ENCODE data around the gene CACNA2D1. TPM values are rescaled to one million over a fixed set of nuclear protein-coding genes. Genes with fewer than 3 reads are reported as not detected.

CACNA2D1 gene
- total RNA-seq, 1 experiment from 2014 or later, result 36.2 TPM

DNA sequence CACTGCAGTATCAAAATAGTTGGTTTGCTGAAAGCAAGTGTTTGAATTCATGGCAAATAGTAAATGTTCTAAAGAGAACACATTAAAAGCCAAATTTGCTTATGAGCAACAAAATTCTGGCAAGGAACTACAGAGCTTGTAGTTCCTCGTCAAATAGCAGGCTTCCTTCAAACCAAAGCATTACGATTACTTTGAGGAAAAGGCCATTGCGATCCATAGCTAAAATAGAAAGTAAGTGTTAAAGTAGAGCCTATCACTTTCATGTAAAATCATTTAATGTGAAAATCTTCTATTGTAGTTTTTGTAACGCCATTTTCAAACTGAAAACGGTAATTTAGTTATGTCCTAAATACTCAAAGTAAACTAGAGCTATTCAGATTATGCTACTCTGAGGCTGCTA is 20.1 kb downstream of the CACNA2D1 start:
- H2BK120ac ChIP-seq (ENCODE audit: low read depth, low read length, poor library complexity, severe bottlenecking), result no peak overlapping the region
- H3K9me3 Mint-ChIP-seq, result no peaks in the 10 kb centered on the region
- WGBS (ENCODE audit: extremely low coverage, insufficient read length, low lambda C conversion rate), result no CpG with 5 or more reads among the region's 5 CpGs
- no peak overlapping the region for H2BK12ac ChIP-seq (ENCODE audit: insufficient read length, low read depth, low read length)
- no peak overlapping the region for H3K23ac ChIP-seq (ENCODE audit: insufficient read length, low read depth, low read length)
- H3T11ph ChIP-seq (ENCODE audit: low read length), result no peak overlapping the region
- H4K91ac ChIP-seq (ENCODE audit: insufficient read length, low read depth, low read length), result no peak overlapping the region
- H3K4ac ChIP-seq (ENCODE audit: low read depth, low read length), result no peak overlapping the region
- H3K4me1 ChIP-seq (ENCODE audit: insufficient read depth, low read length), result no peaks in the 10 kb centered on the region
- H4K20me1 ChIP-seq (ENCODE audit: control insufficient read depth, insufficient read depth, insufficient read length), result no peaks in the 10 kb centered on the region
- peaks cover 2 to 5% (median 3%) of the 10 kb centered on the region in 3 experiments; a peak in 4 of 7 replicates for H3K36me3 Mint-ChIP-seq (ENCODE audit: insufficient read depth in 1 of 3, low read depth in 3 of 3)
- no peak overlapping the region for H3K9ac ChIP-seq (ENCODE audit: extremely low read depth, insufficient read length, low read length)
- no peak overlapping the region for H3K18ac ChIP-seq (ENCODE audit: insufficient read length, low read depth, low read length)
- H3K4me3 Mint-ChIP-seq, result no peak overlapping the region
- no peaks in the 10 kb centered on the region for H3K23me2 ChIP-seq (ENCODE audit: insufficient read length, low read depth, low read length, poor library complexity, severe bottlenecking)
- no peak overlapping the region for H3K4me2 ChIP-seq (ENCODE audit: insufficient read depth, insufficient read length, low read length)
- no peak overlapping the region for H4K5ac ChIP-seq (ENCODE audit: insufficient read length, low read depth, low read length)
- H3K79me2 ChIP-seq (ENCODE audit: insufficient read depth, low read length), result peaks cover 2% of the 10 kb centered on the region; the same call in 1 of the 2 replicates
- H3K27me3 ChIP-seq (ENCODE audit: insufficient read depth, low read length), result no peaks in the 10 kb centered on the region
- no peak overlapping the region for H2AFZ ChIP-seq (ENCODE audit: low read length)
- TF ChIP-seq, protein P1, sequence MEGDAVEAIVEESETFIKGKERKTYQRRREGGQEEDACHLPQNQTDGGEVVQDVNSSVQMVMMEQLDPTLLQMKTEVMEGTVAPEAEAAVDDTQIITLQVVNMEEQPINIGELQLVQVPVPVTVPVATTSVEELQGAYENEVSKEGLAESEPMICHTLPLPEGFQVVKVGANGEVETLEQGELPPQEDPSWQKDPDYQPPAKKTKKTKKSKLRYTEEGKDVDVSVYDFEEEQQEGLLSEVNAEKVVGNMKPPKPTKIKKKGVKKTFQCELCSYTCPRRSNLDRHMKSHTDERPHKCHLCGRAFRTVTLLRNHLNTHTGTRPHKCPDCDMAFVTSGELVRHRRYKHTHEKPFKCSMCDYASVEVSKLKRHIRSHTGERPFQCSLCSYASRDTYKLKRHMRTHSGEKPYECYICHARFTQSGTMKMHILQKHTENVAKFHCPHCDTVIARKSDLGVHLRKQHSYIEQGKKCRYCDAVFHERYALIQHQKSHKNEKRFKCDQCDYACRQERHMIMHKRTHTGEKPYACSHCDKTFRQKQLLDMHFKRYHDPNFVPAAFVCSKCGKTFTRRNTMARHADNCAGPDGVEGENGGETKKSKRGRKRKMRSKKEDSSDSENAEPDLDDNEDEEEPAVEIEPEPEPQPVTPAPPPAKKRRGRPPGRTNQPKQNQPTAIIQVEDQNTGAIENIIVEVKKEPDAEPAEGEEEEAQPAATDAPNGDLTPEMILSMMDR (conservative IDR thresholded peaks at IDR 0.05), result no peak
- no peak overlapping the region for H3K27ac ChIP-seq (ENCODE audit: insufficient read length, low read depth, low read length)
- H3K27me3 Mint-ChIP-seq (ENCODE audit: low read depth), result no peaks in the 10 kb centered on the region
- no peak for DNase-seq
- no peaks in the 10 kb centered on the region for H3K79me1 ChIP-seq (ENCODE audit: insufficient read depth, low read depth, low read length, poor library complexity, severe bottlenecking)
- no peak overlapping the region for H4K8ac ChIP-seq (replicated peaks; ENCODE audit: insufficient read length, low read depth, low read length)
- H3K27ac Mint-ChIP-seq, result no peak overlapping the region
- H3K14ac ChIP-seq (ENCODE audit: insufficient read depth, low read length), result no peak overlapping the region
- H2BK15ac ChIP-seq (ENCODE audit: low read depth, low read length), result no peak overlapping the region
- no peaks in the 10 kb centered on the region for H3K9me3 ChIP-seq (ENCODE audit: control insufficient read depth, low read depth, low read length)
- H2AK5ac ChIP-seq (ENCODE audit: insufficient read length, low read length), result no peak overlapping the region
- peaks cover 2 to 6% of the 10 kb centered on the region in 2 experiments; a peak in 1 of 4 replicates for H3K4me1 Mint-ChIP-seq
- no peak overlapping the region for H2BK5ac ChIP-seq (ENCODE audit: insufficient read length, low read length)
- H3K56ac ChIP-seq (ENCODE audit: insufficient read length, low read depth, low read length), result no peak overlapping the region
- H2BK20ac ChIP-seq (ENCODE audit: low read depth, low read length, poor library complexity, severe bottlenecking), result no peak overlapping the region
